GM21423 (cell line): ENCODE data around the gene FMN1.

Experiments
- ATAC-seq: cut with Tn5 transposase; IDR thresholded peaks from one replicate; pipeline ENCODE4 v1.9.1; 2021; ENCODE audit warnings: mild to moderate bottlenecking, moderate library complexity; ENCODE audit not compliant: unreplicated experiment

FMN1 gene

DNA sequence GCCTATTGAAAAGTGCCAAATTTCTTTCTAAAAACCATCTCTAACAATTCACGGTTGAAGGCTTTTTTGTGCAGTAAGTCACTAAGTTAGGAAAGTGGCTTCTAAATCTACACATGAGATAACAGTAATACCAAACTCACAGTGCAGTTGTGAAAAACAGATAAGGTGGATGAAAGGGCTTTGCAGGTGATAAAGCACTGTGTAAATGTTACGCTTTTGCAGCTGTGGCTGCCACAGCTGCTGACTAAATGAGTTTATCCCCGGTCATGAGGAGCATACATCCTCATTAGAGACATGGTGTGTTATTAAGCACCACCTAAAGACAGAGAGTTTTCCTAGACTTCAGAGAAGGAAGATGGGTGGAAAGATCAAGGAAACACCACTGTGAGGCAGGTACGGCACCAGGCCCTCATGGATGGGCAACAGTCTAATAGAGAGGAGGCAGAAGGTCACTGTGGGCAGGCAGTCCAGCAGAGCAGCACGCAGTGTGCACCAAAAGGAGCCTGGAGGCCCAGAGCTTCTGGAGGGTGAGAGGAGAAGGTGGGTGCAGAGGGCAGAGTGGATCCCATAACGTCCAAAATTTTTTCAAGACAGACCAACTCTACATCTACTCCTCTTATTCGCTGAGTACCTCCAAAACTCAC, 68.5 kb downstream of the FMN1 start:
- ATAC-seq: peak; percentile 34

DNA sequence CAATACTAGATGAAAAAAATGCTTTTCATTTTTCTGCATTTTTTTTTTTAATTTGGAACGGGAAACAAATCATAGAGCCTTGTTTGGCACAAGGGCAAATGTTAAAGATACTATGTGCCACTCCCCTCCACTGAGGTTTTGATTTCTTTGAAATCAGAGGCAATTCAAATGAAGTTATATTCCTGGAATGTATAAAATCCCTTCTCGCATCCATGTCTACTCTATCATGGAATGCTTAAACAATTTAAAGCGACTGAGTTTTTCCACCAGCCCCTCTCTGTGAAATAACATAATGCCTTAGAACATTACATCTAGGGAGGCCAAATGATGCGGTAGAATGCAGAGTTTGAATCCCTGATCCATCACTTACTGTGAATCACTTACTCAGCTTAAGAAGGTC, 69.7 kb downstream of the FMN1 start:
- ATAC-seq: no peak

GRCh38 chr15:33124279-33124678, 70.2 kb downstream of the FMN1 start:
- ATAC-seq: no peak

DNA sequence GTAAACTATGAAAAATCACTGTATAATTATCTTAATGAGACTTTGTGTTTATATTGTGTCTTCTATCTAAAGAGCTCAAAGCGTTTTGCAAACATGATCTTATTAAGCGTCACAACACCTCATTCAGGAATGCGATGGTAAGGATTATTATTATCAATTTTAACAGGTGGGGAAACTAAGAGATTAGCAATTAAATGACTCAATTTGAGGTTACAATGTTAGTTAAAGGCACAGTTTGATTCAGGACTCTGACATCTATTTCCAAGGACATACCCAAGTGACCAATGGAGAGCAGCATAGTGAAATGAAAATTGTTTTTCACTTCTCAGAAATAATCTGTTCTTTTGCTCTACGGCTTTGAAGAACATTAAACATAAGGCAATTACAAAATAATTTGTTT, 74.6 kb downstream of the FMN1 start:
- ATAC-seq: no peak

GRCh38 chr15:33119273-33119672, 75.2 kb downstream of the FMN1 start:
- ATAC-seq: no peak

DNA sequence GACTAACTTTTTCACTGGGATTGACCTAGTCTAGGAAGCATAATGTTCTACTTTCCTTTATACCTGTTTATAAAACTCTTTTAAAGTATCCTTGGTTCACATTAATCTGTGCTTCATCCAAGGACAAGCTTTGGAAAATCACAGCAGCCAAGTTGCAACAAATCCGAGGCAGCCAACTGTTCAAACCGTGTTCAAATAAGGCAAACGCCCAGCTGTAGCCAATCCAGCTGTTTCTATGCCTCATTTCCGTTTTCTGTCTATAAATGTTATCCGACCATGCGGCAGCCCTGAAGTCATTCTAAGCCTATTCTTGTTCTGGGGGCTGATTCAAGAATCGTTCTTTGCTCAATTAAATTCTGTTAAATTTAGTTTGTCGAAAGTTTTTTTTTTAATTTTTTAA, 78.3 kb downstream of the FMN1 start:
- no peak for ATAC-seq

DNA sequence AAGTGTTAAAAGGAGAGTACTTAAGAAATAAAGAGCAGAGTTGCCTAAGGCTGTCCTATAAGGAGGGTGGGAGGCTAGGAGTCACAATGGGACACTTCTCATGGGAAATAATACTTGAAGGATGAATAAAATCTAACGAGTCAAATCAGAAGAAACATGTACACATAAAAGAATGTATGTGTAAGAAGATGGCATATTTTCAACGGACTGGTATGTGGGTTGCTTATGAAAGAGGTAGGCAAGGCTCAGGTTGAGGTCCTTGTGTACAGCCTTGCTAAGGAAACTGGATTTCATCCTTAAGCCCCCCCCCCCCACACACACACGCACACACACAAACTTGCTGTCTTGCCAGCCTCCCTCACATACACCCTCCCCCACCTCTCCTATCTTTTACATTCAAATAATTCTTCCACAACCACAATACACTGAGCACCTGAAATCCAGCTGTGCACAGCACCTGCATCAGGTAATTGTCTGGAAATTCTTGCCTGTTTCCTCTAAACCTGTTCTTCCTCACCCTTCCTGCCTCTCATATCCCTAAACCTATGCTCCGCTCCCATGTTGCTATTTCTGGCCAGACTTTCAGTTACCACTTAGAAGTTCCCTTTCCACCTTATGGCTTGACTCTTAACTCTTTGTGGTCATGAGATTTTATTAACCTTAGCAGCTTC, 79.2 kb downstream of the FMN1 start:
- no peak for ATAC-seq

DNA sequence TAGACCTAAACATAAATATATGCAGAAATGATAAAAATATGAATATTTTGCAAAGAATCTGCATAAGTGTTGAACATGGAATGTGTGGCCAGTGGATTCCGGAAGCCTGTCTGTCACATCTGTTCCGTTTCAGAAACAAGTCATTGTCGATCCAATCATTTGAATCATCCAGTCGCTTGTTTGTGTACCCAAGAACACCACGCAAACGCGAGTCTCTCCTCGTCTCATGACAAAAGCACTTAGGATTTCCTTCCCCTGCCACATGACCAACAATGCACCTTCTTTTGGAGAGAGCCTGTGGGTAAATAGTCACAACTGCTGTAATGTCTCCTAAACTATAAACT, 80.2 kb downstream of the FMN1 start:
- no peak for ATAC-seq

GRCh38 chr15:33113666-33114373, 80.7 kb downstream of the FMN1 start:
- ATAC-seq: no peak

DNA sequence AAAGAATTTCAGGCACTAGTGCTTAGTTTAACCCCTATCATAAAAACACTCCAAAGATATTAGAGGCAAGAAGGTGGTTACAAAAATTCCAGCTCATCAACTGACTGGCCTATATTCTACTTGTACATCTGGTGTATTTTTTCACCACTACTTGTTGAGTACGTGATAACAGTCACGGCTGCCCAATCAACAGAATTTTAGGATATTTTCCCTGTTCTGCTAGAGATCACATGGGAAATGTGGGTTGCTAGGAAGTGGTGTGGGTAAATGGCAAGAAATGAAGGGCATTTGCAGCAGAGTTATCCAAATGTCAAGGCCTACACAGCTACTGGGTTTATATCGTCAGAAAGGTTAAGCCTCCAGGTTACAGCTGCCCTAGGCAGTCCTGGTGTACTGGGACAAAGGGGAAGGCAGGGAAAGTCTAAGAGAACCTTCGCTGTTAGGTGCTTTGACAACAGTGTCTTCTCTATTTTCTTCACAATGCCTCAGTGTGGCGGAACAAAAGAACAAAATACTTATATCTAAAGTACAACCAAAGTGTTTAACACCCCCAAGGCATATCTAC, 81.9 kb downstream of the FMN1 start:
- no peak for ATAC-seq

DNA sequence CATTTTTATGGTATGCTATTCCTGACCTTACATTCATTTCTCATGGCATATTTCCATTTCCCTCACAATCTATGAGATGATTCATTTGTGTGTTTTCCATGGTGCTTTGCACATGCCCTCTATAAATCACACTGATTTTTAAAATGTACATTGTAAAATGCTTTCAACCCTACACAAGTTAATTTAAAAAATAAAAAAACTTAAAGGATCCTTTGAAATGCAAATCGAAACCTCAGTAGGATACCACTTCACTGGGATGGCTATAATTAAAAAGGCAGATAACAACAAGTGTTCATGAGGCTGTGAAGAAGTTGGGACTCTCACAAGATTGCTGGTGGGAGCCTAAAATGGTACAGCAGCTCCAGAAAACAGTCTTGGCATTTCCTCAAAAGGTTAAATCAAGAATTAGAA, 83.5 kb downstream of the FMN1 start:
- no peak for ATAC-seq

DNA sequence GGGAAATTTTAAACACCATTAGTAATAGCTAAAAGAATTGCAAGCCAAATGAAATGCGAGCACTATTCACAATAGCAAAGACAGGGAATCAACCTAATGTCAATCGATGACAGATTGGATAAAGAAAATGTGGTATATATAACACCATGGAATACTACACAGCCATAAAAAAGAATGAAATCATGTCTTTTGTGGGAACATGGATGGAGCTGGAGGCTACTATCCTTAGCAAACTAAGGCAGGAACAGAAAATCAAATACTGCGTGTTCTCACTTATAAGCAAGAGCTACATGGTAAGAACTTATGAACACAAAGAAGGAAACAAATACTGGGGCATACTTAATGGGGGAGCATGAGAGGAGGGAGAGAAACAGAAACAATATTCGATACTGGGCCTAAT, 85.2 kb downstream of the FMN1 start:
- ATAC-seq: no peak

GRCh38 chr15:33108518-33108917, 86.0 kb downstream of the FMN1 start:
- no peak for ATAC-seq

DNA sequence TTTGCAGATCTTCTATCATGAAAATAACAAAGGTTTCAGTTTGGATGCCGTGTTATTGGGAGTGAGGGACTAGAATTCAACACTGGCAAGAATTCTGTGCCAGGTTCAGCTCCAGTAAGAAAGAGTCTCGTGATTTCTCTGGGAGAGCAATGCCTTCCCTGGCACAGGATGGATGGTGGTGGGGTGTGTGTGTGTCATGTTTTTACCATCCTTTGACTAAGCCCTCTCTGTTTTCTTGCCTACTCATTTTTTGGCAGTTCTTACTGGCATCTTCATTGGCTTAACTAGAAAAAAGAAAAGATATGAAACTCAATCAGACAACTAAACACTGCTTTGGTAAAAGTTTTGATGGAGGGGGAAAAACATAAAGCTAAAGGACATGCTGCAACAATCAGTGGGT, 86.6 kb downstream of the FMN1 start:
- ATAC-seq: no peak

DNA sequence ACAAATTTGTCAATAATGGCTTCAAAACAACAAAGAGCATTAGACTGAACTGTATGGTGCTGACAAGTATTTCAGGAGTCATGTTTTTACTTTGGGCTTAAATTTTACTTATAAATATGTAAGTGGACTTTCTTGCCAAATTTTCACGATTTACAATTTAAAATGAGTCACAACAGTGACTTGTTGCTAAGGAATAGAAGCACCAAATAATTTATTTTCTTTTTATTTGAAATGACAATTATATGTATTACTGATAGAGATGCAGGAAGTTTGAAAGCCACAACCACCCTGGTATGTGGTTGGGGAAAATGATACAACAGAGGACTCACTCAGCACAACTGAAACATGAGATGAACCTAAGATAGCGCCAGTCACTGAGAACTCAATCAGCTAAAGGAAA, 90.3 kb downstream of the FMN1 start:
- ATAC-seq: no peak

DNA sequence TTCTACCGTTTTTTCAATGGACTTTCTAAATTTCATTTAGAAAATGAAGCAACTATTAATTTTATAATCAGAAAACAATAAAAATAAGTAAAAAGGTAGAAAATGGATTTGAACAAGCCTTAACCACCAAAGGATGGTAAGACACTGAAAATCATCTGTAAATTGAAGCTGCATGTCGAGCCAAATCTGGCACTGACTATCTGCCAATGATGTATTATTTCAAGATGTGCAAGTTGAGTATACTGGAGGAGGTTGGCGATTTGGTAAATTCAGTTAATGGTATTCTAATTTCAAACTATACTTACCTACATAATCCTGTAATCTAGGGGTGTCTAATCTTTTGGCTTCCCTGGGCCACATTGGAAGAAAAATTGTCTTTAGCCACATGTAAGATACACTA, 93.5 kb downstream of the FMN1 start:
- no peak for ATAC-seq

GRCh38 chr15:33100314-33100713, 94.2 kb downstream of the FMN1 start:
- ATAC-seq: no peak

DNA sequence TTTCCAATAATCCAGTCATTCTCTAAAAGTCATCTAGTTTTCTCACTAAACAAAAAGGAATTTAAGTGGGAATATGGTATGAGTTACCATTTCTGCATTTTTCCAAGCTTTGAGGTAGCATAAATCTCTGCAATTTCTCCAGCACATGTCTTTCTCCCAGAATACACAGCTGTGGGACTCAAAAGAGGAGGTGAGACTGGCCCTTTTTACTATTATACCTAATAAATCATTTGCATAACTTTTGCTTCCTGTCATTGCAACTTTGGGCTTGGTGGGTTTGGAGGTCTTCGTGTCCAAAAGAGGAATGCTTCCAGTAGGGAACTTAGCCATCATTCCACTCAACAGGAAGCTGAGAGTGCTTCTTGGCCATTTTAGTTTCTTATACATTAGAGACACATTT, 94.8 kb downstream of the FMN1 start:
- ATAC-seq: no peak

- ATAC-seq: no peak
These were observed 95.3 kb downstream of the FMN1 start for GRCh38 chr15:33099213-33099612.

DNA sequence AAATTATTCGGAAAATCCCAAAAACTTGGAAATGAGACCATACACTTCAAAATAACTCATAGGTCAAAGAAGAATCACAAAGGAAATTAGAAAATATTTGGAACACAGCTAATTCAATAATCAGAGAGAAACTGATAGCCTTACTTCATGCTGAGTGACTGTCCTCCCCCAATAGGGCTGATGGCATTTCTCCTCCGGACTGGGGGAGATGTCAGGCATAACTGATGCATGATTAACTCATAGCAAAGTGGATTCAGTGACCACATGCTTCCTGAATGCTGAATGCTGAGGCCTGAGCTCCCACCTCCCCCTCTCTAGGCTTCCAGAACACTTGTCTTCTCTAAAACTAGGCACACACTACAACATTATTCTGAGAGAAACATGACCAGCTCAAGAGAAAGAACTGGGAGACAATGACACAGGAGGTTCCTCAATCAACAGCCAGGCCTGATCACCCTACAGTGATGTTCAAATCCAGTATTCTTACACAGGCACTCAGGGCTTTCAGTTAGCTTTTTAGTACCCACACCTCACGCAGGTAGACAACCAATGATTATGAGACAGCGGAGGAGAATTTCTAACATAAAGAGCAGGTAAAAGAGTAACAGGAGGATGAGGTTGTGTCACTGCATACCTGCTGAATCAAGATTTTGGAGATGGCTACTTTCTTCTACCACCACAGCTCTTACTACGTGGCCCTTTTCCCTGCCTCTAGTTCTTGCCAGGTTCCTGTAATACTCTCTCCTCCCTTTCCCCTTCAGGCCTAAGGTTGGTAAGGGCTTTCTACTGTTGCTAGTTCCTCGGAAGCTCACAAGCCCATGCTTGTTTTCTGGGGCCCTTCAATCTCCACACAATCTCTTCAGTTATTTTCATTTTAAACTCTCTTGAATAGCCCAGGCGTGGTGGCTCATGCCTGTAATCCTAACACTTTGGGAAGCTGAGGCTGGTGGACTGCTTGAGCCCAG, 96.1 kb downstream of the FMN1 start:
- ATAC-seq: no peak

DNA sequence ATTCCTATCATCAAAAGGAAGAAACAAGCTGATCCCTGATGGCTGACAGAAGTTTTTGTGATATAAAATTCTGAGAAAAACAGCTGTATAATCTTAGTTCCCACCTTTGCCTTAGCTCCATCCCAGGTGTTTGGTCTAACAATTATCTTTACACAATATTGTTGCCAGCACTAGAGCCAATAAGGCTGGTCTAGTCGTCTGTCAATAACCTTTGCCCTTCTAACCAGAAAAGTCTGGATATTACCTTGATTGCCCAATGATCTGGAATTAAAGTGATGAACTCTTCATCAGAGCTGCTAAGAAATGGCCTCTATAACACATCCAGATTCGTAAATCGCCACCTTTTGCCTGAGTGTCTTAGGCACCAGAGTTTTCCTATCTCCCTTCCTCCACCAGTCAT, 98.4 kb downstream of the FMN1 start:
- no peak for ATAC-seq
